Measurements from ENCODE around the gene M6PR. TPM values are rescaled to one million over a fixed set of nuclear protein-coding genes. Genes with fewer than 3 reads are reported as not detected.

Gene M6PR
- total and polyA plus RNA-seq, 10 donors: 75.2 to 217 (median 158) TPM

GRCh38 chr12:8951744-8952143, 2.3 kb upstream of the M6PR start:
- Histone ChIP-seq H3K36me3 (peaks cover 0 to 15% (median 0%) of the 10 kb centered on the region in 6 donors), H3K27ac (peak overlapping the region in 7 of 8 donors; percentile 96 to 98 (median 97)), H3K9me3 (peaks cover 0 to 17% (median 4%) of the 10 kb centered on the region in 8 donors), H3K27me3 (replicated peaks in 1 of 7) (no peaks in the 10 kb centered on the region), H3K4me3 (peak overlapping the region in 3 of 8 donors; percentile 60 to 95 (median 89)), H3K4me1 (peaks cover 16 to 70% (median 36%) of the 10 kb centered on the region in 6 donors)
- intact Hi-C loops (cut with DNase I; ENCODE audit: low total_unique reads): loop anchor here (5.0 kb wide), 1 partner anchor 86 kb away; no protein-coding TSS in a partner anchor
- TF ChIP-seq POLR2A (IDR thresholded peaks at IDR 0.05) (no peak), CTCF (IDR thresholded peaks at IDR 0.05 in 8 of 11, conservative IDR thresholded peaks at IDR 0.05 in 3 of 11) (peak in 1 of 11 experiments; percentile 5)
- 29 to 53% (median 49%) methylated on average over 1 of the region's 1 CpG for WGBS, 5 donors
- DNase-seq: no peak

DNA sequence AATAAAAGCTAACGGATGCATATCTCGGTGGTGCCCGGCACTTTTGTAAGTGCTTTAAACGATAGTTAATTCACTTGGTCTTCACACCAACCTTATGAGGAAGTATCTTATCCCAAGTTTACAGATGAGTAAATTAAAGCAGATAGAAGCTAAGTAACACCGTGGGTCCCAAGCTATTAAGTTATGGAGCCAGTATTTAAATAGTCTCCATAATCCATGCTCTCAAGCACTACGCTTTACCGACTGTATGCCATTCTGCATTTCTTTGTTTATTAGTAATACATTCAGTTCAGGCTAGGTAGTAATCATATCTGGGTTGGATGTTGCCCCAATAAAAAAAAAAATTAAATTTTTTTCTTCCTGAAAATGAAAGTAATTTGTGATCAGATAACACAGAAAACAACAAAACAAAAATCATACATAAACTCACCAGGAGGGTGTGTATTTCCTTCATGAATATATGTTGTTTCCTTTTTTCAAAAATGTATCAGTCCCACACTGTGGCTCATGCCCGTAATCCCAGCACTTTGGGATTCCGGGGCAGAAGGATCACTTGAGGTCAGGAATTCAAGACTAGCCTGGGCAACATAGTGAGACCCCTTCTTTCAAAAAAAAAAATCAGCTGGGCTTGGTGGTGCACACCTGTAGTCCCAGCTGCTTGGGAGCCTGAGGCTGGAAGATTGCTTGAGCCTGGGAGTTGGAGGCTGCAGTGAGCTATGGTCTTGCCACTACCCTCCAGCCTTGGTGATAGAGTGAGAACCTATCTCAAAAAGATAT, 1.4 kb upstream of the M6PR start:
- TF ChIP-seq CTCF (IDR thresholded peaks at IDR 0.05 in 8 of 11, conservative IDR thresholded peaks at IDR 0.05 in 3 of 11) (peak in 7 of 11 experiments; percentile 14 to 32 (median 19)), POLR2AphosphoS5 (IDR thresholded peaks at IDR 0.05) (no peak)
- no peak for DNase-seq
- 6 to 8% (median 6%) methylated on average over 9 of the region's 9 CpGs for WGBS, 5 donors
- peaks cover 0 to 18% (median 3%) of the 10 kb centered on the region in 6 donors for H3K36me3 ChIP-seq
- peaks cover 18 to 79% (median 39%) of the 10 kb centered on the region in 6 donors for H3K4me1 ChIP-seq
- intact Hi-C loops (cut with DNase I; ENCODE audit: low total_unique reads): loop anchor here (5.0 kb wide), 1 partner anchor 86 kb away; no protein-coding TSS in a partner anchor
- peak overlapping the region; percentile 60 to 95 (median 88) for H3K4me3 ChIP-seq
- H3K9me3 ChIP-seq: peaks cover 0 to 14% (median 4%) of the 10 kb centered on the region in 8 donors
- H3K27me3 ChIP-seq (replicated peaks in 1 of 7): no peaks in the 10 kb centered on the region
- H3K27ac ChIP-seq: peak overlapping the region; percentile 96 to 98 (median 97)

- 0 to 2% (median 1%) methylated on average over 7 of the region's 7 CpGs for WGBS, 5 donors
- Histone ChIP-seq H3K27me3 (replicated peaks in 1 of 7) (no peaks in the 10 kb centered on the region), H3K36me3 (peaks cover 0 to 23% (median 11%) of the 10 kb centered on the region in 6 donors), H3K27ac (peak overlapping the region; percentile 96 to 98 (median 97)), H3K9me3 (peaks cover 0 to 11% (median 4%) of the 10 kb centered on the region in 8 donors), H3K4me1 (peaks cover 18 to 83% (median 39%) of the 10 kb centered on the region in 6 donors), H3K4me3 (peak overlapping the region; percentile 60 to 95 (median 88))
- no peak for DNase-seq
- TF ChIP-seq CTCF (IDR thresholded peaks at IDR 0.05 in 8 of 11, conservative IDR thresholded peaks at IDR 0.05 in 3 of 11) (peak in 2 of 11 experiments; percentile 2 to 8), POLR2A (IDR thresholded peaks at IDR 0.05) (no peak)
- intact Hi-C loops (cut with DNase I; ENCODE audit: low total_unique reads): loop anchor here (5.0 kb wide), 1 partner anchor 87 kb away; no protein-coding TSS in a partner anchor
Measured at GRCh38 chr12:8950221-8950527, 729 bp upstream of the M6PR start.

GRCh38 chr12:8948701-8949341, 624 bp downstream of the M6PR start:
- H3K4me3 ChIP-seq: peak overlapping the region; percentile 60 to 95 (median 88)
- H3K9me3 ChIP-seq: peaks cover 0 to 11% (median 4%) of the 10 kb centered on the region in 8 donors
- peaks cover 0 to 33% (median 24%) of the 10 kb centered on the region in 6 donors for H3K36me3 ChIP-seq
- H3K27me3 ChIP-seq (replicated peaks in 1 of 7): no peaks in the 10 kb centered on the region
- H3K4me1 ChIP-seq: peaks cover 18 to 73% (median 39%) of the 10 kb centered on the region in 6 donors
- 0 to 1% (median 1%) methylated on average over 15 of the region's 15 CpGs for WGBS, 5 donors
- intact Hi-C loops (cut with DNase I; ENCODE audit: low total_unique reads): no loop called here
- H3K27ac ChIP-seq: peak overlapping the region; percentile 96 to 98 (median 97)
- DNase-seq: no peak
- TF ChIP-seq POLR2AphosphoS5 (IDR thresholded peaks at IDR 0.05) (no peak), CTCF (IDR thresholded peaks at IDR 0.05 in 8 of 11, conservative IDR thresholded peaks at IDR 0.05 in 3 of 11) (no peak), POLR2A (IDR thresholded peaks at IDR 0.05) (no peak)
